Prostate gland (tissue), 2 donors: ENCODE results near the gene SLC1A2.

Experiments
- POLR2AphosphoS5 ChIP-seq: sonication (generic); formaldehyde crosslinking; IDR thresholded peaks from one replicate; pipeline ENCODE4 v1.6.1; 2017; ENCODE audit warnings: antibody characterized with exemption
- TF ChIP-seq, protein P1 (sequence below), 4 experiments: fragments of 200-600 bp in 2 of 4; fragments of 450-650 bp in 2 of 4; sonication (generic) in 2 of 4; IDR thresholded peaks; 1 replicate in 3 of 4; 2 replicates in 1 of 4; pipeline ENCODE4 v1.5.1; 2016 to 2019; ENCODE audit warnings: antibody characterized with exemption in 4 of 4, mild to moderate bottlenecking in 2 of 4, moderate library complexity in 2 of 4

GRCh38 chr11:35366798-35367197 lies 52.6 kb downstream of the SLC1A2 start:
- TF ChIP-seq, protein P1, sequence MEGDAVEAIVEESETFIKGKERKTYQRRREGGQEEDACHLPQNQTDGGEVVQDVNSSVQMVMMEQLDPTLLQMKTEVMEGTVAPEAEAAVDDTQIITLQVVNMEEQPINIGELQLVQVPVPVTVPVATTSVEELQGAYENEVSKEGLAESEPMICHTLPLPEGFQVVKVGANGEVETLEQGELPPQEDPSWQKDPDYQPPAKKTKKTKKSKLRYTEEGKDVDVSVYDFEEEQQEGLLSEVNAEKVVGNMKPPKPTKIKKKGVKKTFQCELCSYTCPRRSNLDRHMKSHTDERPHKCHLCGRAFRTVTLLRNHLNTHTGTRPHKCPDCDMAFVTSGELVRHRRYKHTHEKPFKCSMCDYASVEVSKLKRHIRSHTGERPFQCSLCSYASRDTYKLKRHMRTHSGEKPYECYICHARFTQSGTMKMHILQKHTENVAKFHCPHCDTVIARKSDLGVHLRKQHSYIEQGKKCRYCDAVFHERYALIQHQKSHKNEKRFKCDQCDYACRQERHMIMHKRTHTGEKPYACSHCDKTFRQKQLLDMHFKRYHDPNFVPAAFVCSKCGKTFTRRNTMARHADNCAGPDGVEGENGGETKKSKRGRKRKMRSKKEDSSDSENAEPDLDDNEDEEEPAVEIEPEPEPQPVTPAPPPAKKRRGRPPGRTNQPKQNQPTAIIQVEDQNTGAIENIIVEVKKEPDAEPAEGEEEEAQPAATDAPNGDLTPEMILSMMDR (IDR thresholded peaks at IDR 0.05): no peak
- no peak for TF ChIP-seq POLR2AphosphoS5
